ENCODE results near the gene JARID2.

The JARID2 gene

GRCh38 chr6:15551798-15552197 lies 305.9 kb downstream of the JARID2 start:
- H3K27me3 ChIP-seq (ENCODE audit: insufficient read depth, low read depth, severe bottlenecking), result no peaks in the 10 kb centered on the region
- no peak overlapping the region for H3K4me3 ChIP-seq (ENCODE audit: low read depth, low read length)
- no peak for DNase-seq
- H3K9me3 ChIP-seq (ENCODE audit: severe bottlenecking), result no peaks in the 10 kb centered on the region
- H3K27ac ChIP-seq, result no peak overlapping the region
- no peak for TF ChIP-seq CTCF (IDR thresholded peaks at IDR 0.05; ENCODE audit: low read depth, low read length)
- no peaks in the 10 kb centered on the region; the same call in 1 of the 2 replicates for H3K36me3 ChIP-seq

- Histone ChIP-seq H3K4me3 (ENCODE audit: low read depth, low read length) (no peak overlapping the region), H3K9me3 (ENCODE audit: severe bottlenecking) (no peaks in the 10 kb centered on the region), H3K27me3 (ENCODE audit: insufficient read depth, low read depth, severe bottlenecking) (no peaks in the 10 kb centered on the region), H3K27ac (no peak overlapping the region), H3K36me3 (no peaks in the 10 kb centered on the region; the same call in 1 of the 2 replicates)
- TF ChIP-seq CTCF (IDR thresholded peaks at IDR 0.05; ENCODE audit: low read depth, low read length), result no peak
- DNase-seq, result no peak
These were observed 307.2 kb downstream of the JARID2 start for GRCh38 chr6:15553031-15553430.

- H3K9me3 ChIP-seq (ENCODE audit: severe bottlenecking), result no peaks in the 10 kb centered on the region
- TF ChIP-seq CTCF (IDR thresholded peaks at IDR 0.05; ENCODE audit: low read depth, low read length), result no peak
- no peak for DNase-seq
- H3K27ac ChIP-seq, result no peak overlapping the region
- no peaks in the 10 kb centered on the region; the same call in 1 of the 2 replicates for H3K36me3 ChIP-seq
- no peaks in the 10 kb centered on the region for H3K27me3 ChIP-seq (ENCODE audit: insufficient read depth, low read depth, severe bottlenecking)
- no peak overlapping the region for H3K4me3 ChIP-seq (ENCODE audit: low read depth, low read length)
These were observed 307.9 kb downstream of the JARID2 start for GRCh38 chr6:15553736-15554294.

GRCh38 chr6:15554728-15555100 lies 308.8 kb downstream of the JARID2 start:
- DNase-seq, result no peak
- H3K9me3 ChIP-seq (ENCODE audit: severe bottlenecking), result no peaks in the 10 kb centered on the region

GRCh38 chr6:15555101-15556038 lies 309.5 kb downstream of the JARID2 start:
- no peak for DNase-seq
- Histone ChIP-seq H3K27ac (no peak overlapping the region), H3K9me3 (ENCODE audit: severe bottlenecking) (no peaks in the 10 kb centered on the region), H3K36me3 (no peaks in the 10 kb centered on the region; the same call in 1 of the 2 replicates), H3K27me3 (ENCODE audit: insufficient read depth, low read depth, severe bottlenecking) (no peaks in the 10 kb centered on the region), H3K4me3 (ENCODE audit: low read depth, low read length) (no peak overlapping the region)
- TF ChIP-seq CTCF (IDR thresholded peaks at IDR 0.05; ENCODE audit: low read depth, low read length), result no peak

More at GRCh38 chr6:15554728-15555100, 308.8 kb downstream of the JARID2 start:
- Histone ChIP-seq H3K27me3 (ENCODE audit: insufficient read depth, low read depth, severe bottlenecking) (no peaks in the 10 kb centered on the region), H3K27ac (no peak overlapping the region), H3K4me3 (ENCODE audit: low read depth, low read length) (no peak overlapping the region), H3K36me3 (no peaks in the 10 kb centered on the region; the same call in 1 of the 2 replicates)
- TF ChIP-seq CTCF (IDR thresholded peaks at IDR 0.05; ENCODE audit: low read depth, low read length), result no peak
